Activated CD4-positive, CD25-positive, alpha-beta regulatory T cell treated with anti-CD3 and anti-CD28 coated beads, Interleukin-2, amount 50 U/mL, for 16 hours (primary cell): ENCODE data around the gene SLC9C2.
"Not testable (repeated sequence)": the region's sequence is repeated elsewhere in the genome, so short reads cannot be mapped to it uniquely, and the experiment has no call there.

Experiments
- DNase-seq: peaks from one replicate; pipeline ENCODE4 v3.0.0-alpha.2; 2020; ENCODE audit warnings: low read depth, low spot score

Gene SLC9C2

DNA sequence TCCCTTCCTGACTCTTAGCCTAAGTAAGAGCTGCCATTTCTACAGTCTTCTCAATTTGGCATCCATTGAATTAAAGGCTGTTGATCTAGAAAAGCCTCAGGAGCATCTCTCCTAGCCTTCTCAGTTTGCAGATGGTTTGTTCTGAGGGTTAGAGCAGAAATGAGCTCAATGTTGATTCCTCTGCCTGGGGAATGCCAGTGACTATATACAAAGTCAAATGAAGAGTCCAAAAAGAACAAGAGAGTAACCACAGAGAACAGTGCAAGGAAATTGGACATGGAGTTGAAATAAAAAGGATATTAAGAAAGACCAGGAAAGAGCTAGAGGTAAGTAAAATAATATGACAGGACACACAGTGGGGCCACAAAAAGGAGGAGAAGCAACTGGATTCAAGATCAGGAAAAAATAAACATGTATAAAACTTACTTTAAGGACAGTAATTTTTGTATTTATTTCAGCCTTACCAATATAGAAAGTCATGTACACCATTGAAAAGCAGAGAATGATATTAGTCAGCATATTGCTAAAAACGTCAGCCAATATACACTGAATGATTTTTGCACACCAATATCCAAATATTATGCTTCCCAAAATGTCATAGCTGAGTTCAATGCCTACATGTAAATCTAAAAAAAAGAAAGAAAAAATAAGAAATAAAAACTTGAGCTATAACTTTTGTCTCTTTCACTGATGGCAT lies 21.3 kb downstream of the SLC9C2 start:
- DNase-seq, result no peak

DNA sequence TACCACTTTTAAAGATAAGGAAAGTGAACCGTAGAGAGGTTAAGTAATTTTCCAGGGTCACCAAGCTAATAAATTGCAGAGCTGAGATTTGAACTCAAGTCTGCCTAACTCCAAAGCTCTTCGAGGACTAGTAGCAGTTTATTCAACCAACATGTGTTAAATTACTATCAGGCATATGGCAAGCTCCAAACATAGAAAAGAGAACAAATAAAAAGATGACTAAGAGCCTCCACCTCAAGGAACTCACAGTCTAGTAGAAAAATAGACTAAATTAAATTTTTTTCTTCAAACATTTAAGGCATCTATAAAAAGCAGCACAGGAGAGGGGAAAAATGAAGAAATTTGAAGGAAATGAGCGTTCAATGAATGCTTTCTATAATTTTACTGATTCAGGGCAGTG lies 22.2 kb downstream of the SLC9C2 start:
- DNase-seq, result no peak

DNA sequence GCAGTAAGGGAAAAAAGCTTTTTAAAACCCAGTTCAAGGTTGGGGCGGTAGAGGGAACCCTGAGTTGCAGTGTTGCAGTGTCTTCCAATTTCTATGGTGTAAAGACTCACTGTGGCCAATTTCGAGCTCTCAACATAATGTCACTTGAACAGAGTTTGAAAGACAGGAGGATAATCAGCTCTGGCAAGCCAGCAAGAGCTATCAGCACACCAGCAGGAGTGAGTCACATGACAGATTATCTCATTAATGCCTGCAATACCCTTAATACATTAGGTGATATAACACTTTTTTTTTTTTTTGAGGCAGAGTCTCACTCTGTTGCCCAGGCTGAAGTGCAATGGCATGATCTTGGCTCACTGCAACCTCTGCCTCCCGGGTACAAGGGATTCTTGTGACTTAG lies 22.8 kb downstream of the SLC9C2 start:
- no peak for DNase-seq

- DNase-seq, result no peak
Measured at GRCh38 chr1:173573596-173573995, 29.3 kb downstream of the SLC9C2 start.

- no peak for DNase-seq
Measured at GRCh38 chr1:173572201-173572873, 30.5 kb downstream of the SLC9C2 start.

GRCh38 chr1:173570370-173571007 lies 32.4 kb downstream of the SLC9C2 start:
- DNase-seq, result no peak

GRCh38 chr1:173568483-173568882 lies 34.4 kb downstream of the SLC9C2 start:
- DNase-seq, result no peak

DNA sequence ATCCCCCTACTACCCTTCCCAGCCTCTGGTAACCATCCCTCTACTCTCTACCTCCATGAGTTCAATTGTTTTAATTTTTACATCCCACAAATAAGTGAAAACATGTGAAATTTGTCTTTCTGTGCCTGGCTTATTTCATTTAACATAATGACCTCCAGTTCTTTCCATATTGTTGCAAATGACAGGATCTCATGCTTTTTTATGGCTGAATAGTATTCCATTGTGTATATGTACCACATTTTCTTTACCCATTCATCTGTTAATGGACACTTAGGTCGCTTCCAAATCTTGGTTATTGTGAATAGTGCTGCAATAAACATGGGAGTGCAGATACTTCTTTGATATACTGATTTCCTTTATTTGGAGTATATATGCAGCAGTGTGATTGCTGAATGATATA lies 39.0 kb downstream of the SLC9C2 start:
- not testable (repeated sequence) for DNase-seq

GRCh38 chr1:173562813-173563212 lies 40.1 kb downstream of the SLC9C2 start:
- DNase-seq, result no peak

GRCh38 chr1:173561263-173561662 lies 41.6 kb downstream of the SLC9C2 start:
- no peak for DNase-seq

GRCh38 chr1:173560285-173560880 lies 42.5 kb downstream of the SLC9C2 start:
- DNase-seq, result no peak

GRCh38 chr1:173555651-173556305 lies 47.1 kb downstream of the SLC9C2 start:
- no peak for DNase-seq

DNA sequence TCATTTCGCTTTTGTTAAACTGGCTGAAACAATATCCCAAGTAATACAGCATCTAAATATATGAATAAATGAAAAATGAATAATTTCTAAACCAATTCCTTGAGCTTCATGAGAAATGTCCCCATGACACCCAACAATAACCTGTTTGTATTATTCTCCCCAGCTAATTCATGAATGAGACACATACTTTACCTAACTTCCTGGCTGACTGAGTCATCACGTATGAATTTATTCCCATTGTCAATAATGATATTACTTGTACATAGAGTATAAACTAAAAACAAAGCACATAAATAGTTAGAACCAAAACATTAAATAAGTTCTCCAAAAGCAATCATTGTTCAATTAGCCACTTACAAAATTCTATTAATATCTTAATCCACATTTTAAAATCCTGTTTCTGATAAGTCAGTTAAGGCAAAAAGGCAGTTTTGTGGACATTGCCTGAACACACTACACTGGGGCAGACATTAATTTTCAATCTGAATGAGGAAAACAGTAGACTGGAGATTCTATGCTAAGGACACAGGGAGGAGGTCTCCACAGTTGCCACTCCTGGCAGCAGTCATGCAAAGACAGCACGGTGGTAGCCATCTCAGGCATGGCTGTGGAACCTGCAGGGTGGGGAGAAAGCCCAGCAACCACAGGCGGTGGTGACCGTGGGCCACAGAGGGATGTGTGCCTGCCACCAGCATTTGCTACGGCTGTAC lies 48.2 kb downstream of the SLC9C2 start:
- DNase-seq, result no peak

DNA sequence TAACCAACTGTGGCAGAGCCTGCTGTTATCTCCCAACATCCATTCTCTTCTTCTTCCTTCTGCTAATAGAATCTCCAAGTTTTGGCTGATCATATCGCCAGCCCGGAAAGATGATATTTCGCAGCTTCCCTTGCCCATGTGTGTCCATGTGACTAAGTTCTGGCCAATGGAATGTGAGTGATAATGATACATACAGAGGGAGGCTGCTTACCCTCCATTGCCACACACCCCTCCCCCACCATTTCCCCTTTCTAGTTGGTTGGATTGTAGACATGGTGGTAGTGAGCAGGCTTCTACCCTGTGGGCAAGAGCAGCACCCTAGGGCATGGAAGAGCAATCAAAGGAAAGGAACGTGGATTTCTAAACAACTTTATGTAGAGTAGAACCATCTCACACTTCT lies 48.8 kb downstream of the SLC9C2 start:
- DNase-seq, result no peak

DNA sequence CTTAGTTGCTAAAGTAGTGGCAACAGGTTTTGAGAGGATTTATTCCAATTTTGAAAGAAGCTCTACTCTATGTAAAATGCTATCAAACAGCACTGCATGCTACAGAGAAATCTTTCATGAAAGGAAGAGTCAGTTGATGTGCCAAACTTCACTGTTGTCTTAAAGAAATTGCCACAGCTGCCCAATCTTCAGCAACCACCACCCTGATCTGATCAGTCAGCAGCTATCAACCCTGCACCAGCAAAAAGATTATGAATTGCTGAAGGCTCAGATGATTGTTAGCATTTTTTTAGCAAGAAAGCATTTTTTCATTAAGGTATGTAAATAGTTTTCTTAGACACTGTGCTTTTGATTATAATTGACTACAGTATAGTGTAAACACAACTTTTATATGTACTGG lies 49.6 kb downstream of the SLC9C2 start:
- no peak for DNase-seq

GRCh38 chr1:173551699-173552098 lies 51.2 kb downstream of the SLC9C2 start:
- DNase-seq, result no peak

DNA sequence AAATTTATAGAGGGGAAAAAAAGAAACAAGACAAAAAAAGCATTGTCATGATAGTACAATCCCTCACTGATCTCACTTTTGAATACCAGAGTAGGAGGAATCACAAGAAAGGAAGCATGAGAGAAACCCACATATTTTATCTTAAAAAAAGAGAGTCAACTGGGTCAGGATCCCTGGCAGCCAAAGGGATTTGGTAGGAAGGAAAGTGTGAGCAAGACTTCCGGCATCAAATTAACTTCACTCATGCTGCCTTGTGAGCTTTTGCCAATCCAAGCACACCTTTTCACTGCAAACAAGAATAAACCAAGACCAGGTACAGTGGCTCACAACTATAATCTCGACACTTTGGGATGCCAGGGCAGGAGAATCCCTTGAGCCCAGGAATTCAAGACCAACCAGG lies 53.1 kb downstream of the SLC9C2 start:
- DNase-seq, result no peak

DNA sequence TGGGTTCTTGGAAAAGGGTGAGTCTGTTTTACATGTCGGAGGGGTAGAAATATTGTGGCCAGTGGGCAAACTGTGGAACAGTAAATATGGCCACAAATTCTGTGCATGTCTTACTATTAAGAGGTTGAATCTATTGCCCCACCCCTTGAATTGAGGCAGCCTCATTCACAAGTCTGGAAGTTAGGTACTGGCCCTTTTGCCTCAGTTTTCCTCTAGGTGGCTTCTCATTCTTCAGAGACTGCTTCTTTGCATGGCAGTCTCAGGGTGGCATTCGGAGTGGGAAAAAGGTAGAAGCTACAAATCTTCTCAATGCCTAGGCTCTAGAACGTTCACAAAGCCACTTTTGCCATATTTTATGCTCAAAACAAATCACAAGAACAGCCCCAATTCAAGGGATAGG lies 57.2 kb downstream of the SLC9C2 start:
- DNase-seq, result no peak

GRCh38 chr1:173536223-173536622 lies 66.6 kb downstream of the SLC9C2 start:
- no peak for DNase-seq

DNA sequence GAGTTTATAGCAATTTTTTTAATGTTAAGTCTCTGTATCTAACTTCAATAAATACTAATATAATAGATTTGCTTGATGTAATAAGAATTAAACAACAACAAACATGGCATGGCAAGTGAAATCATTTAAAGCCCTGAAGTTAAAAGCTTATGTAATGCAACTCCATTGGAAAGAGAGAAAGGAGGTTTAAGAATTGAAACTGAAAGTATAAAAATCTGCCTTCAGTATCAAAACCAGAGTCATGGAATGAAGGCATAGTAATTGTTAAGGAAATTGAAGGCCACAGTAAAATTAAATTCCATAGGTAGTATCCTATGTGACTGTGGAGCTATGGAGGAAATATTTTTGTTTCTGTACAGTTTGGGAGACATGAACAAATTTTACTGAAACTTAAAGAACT lies 70.6 kb downstream of the SLC9C2 start:
- no peak for DNase-seq
